ENCODE results near the gene CMPK1. TPM values are rescaled to one million over a fixed set of nuclear protein-coding genes. Genes with fewer than 3 reads are reported as not detected.

The CMPK1 gene
- total RNA-seq, 2 experiments from 2014 or later: 77.5 to 94.4 TPM

- Mint-ChIP-seq H3K9me3 (ENCODE audit: low read depth) (no peaks in the 10 kb centered on the region), H3K27ac (no peak overlapping the region), H3K36me3 (no peaks in the 10 kb centered on the region), H3K4me1 (no peaks in the 10 kb centered on the region), H3K27me3 (peaks cover 9% of the 10 kb centered on the region), H3K4me3 (no peak overlapping the region)
- ATAC-seq (no peak), DNase-seq (no peak)
- CTCF ChIA-PET: interaction anchor here (0.7 to 1.1 kb wide), 3 partner anchors 82 to 232 kb away, joined by 3 read pairs; no protein-coding TSS in a partner anchor
Measured at GRCh38 chr1:47424336-47424982, 90.9 kb downstream of the CMPK1 start.

Other genes starting within 250 kb of the CMPK1 start
- gene CYP4A22, start 196.3 kb upstream of the CMPK1 start, total RNA-seq: not detected
- gene PDZK1IP1, start 143.8 kb upstream of the CMPK1 start, total RNA-seq: not detected
- not detected for gene TAL1, start 101.6 kb upstream of the CMPK1 start, total RNA-seq
- 10 to 100 TPM; 38.6 to 51.3 TPM for gene STIL, start 19.6 kb upstream of the CMPK1 start, total RNA-seq
- gene FOXE3, start 82.5 kb downstream of the CMPK1 start, total RNA-seq: not detected
- under 1 TPM; 0.23 to 0.53 TPM for gene FOXD2, start 104.3 kb downstream of the CMPK1 start, total RNA-seq

Data from activated CD8-positive, alpha-beta memory T cell treated with anti-CD3 and anti-CD28 coated beads, Interleukin-2, amount 10 ng/mL, durations not matched to agents 7 days and 5 days (primary cell).